PC-3 (cell line): Measurements from ENCODE around the gene LGSN. TPM values are rescaled to one million over a fixed set of nuclear protein-coding genes. Genes with fewer than 3 reads are reported as not detected.
A peak's percentile ranks its signal among the peaks of the same experiment; 100 is the strongest.

Experiments used
- ATAC-seq: fragments of 200-7000 bp; cut with Tn5 transposase; 2 replicates; pipeline ENCODE4 v1.9.1; 2020; ENCODE audit warnings: mild to moderate bottlenecking, moderate library complexity
- BruUV-seq: library from RNA; stranded (reverse); fragments of 400-500 nt; replicated peaks from 2 replicates; lab custom pipeline; 2021; lab: Mats Ljungman, UMichigan
- CTCF ChIA-PET: fragments of 300-600 bp; sonication (Branson Sonifier 250); formaldehyde crosslinking; loops from one replicate; lab custom pipeline; 2022; ENCODE audit warnings: antibody characterized with exemption; lab: Charles Lee
- POLR2A ChIA-PET: fragments of 300-600 bp; sonication (Branson Sonifier 250); formaldehyde crosslinking; loops from one replicate; lab custom pipeline; 2022; ENCODE audit warnings: antibody characterized with exemption; ENCODE audit not compliant: unreplicated experiment; lab: Charles Lee
- DNase-seq: peaks from one replicate; pipeline ENCODE4 v3.0.0-alpha.2; 2015
- H2AFZ ChIP-seq: fragments of 300-600 bp; sonication (generic); 2 replicates; pipeline ENCODE4 v1.6.0; 2016; ENCODE audit warnings: antibody characterized with exemption, low read length
- H3F3A ChIP-seq: fragments of 300-600 bp; sonication (generic); one replicate; pipeline ENCODE4 v1.6.0; 2017; ENCODE audit warnings: antibody characterized with exemption, low read length, control low read depth, mild to moderate bottlenecking; ENCODE audit not compliant: unreplicated experiment
- H3K27ac ChIP-seq: fragments of 300-600 bp; sonication (generic); 2 replicates; pipeline ENCODE4 v1.5.1; 2016; ENCODE audit warnings: mild to moderate bottlenecking, low read length
- H3K27me3 ChIP-seq: fragments of 300-600 bp; sonication (generic); 2 replicates; pipeline ENCODE4 v1.6.1; 2016; ENCODE audit warnings: low read length, mixed read lengths
- H3K36me3 ChIP-seq: fragments of 300-600 bp; sonication (generic); 2 replicates; pipeline ENCODE4 v1.6.1; 2016; ENCODE audit warnings: low read depth, mixed run types, low read length, mixed read lengths
- H3K4me1 ChIP-seq: fragments of 300-600 bp; sonication (generic); 2 replicates; pipeline ENCODE4 v1.5.1; 2016; ENCODE audit warnings: low read length; ENCODE audit not compliant: insufficient read depth
- H3K4me2 ChIP-seq: fragments of 300-600 bp; sonication (generic); 2 replicates; pipeline ENCODE4 v1.6.0; 2016; ENCODE audit warnings: low read length
- H3K4me3 ChIP-seq: fragments of 300-600 bp; sonication (generic); 2 replicates; pipeline ENCODE4 v1.5.1; 2016; ENCODE audit warnings: mild to moderate bottlenecking, low read length, mixed read lengths
- H3K79me2 ChIP-seq: fragments of 300-600 bp; sonication (generic); 2 replicates; pipeline ENCODE4 v1.6.1; 2017; ENCODE audit warnings: low read length, mixed read lengths
- H3K9ac ChIP-seq: fragments of 300-600 bp; sonication (generic); 2 replicates; pipeline ENCODE4 v1.6.0; 2016; ENCODE audit warnings: mild to moderate bottlenecking, low read length
- H3K9me2 ChIP-seq: fragments of 300-600 bp; sonication (generic); replicated peaks from 2 replicates; pipeline ENCODE4 v1.6.1; 2016; ENCODE audit warnings: mixed run types, low read length, mixed read lengths
- H3K9me3 ChIP-seq: fragments of 300-600 bp; sonication (generic); 2 replicates; pipeline ENCODE4 v1.6.1; 2016; ENCODE audit warnings: low read length, mixed read lengths
- H4K20me1 ChIP-seq: fragments of 300-600 bp; sonication (generic); 2 replicates; pipeline ENCODE4 v1.6.1; 2016; ENCODE audit warnings: low read length, mixed read lengths
- CTCF ChIP-seq: fragments of 300-600 bp; sonication (generic); conservative IDR thresholded peaks from 2 replicates; pipeline ENCODE4 v1.5.1; 2017; ENCODE audit warnings: antibody characterized with exemption, low read depth, mild to moderate bottlenecking, low read length
- EZH2 ChIP-seq: fragments of 300-600 bp; sonication (generic); IDR thresholded peaks from one replicate; pipeline ENCODE4 v1.6.1; 2017; ENCODE audit warnings: antibody characterized with exemption, mild to moderate bottlenecking, low read length; ENCODE audit not compliant: unreplicated experiment
- EZH2phosphoT487 ChIP-seq: fragments of 300-600 bp; sonication (generic); IDR thresholded peaks from 2 replicates; pipeline ENCODE4 v1.6.1; 2018; ENCODE audit warnings: mild to moderate bottlenecking, antibody characterized with exemption, low read length, borderline replicate concordance
- intact Hi-C: fragments of 100-400 bp; cut with micrococcal nuclease; formaldehyde crosslinking; loops from 2 replicates; pipeline ENCODE4 v1.9.0; 2023
- total RNA-seq: library from RNA; depleted of rRNA; stranded (reverse); fragments of >200 nt; gene quantifications from 2 replicates; pipeline ENCODE4 v1.2.3, GENCODE V29; 2014

The LGSN gene
- total RNA-seq, 1 experiment from 2014 or later = not detected

- H2AFZ ChIP-seq = no peak overlapping the region
- DNase-seq (no peak), ATAC-seq (no peak)
- CTCF ChIA-PET = no interaction called here
- H3K9me3 ChIP-seq = no peaks in the 10 kb centered on the region
- no peak overlapping the region for H3K4me2 ChIP-seq
- no peaks in the 10 kb centered on the region for H3K4me1 ChIP-seq
- H3K9me2 ChIP-seq = no peaks in the 10 kb centered on the region
- H3K27me3 ChIP-seq = no peaks in the 10 kb centered on the region
- no peak overlapping the region for H3K27ac ChIP-seq
- BruUV-seq = no TSS peak
- H3F3A ChIP-seq = no peaks in the 10 kb centered on the region
- POLR2A ChIA-PET = no interaction called here
- no peaks in the 10 kb centered on the region for H4K20me1 ChIP-seq
- intact Hi-C loops = no loop called here
- TF ChIP-seq EZH2phosphoT487 = no peak
- TF ChIP-seq CTCF = no peak
- TF ChIP-seq EZH2 = no peak
- no peak overlapping the region for H3K4me3 ChIP-seq
- no peaks in the 10 kb centered on the region for H3K36me3 ChIP-seq
- no peak overlapping the region for H3K9ac ChIP-seq
- no peaks in the 10 kb centered on the region for H3K79me2 ChIP-seq
Observed at GRCh38 chr6:63313111-63313510, 6.7 kb downstream of the LGSN start.

- Histone ChIP-seq H3K9me2 (no peaks in the 10 kb centered on the region), H3K9ac (no peak overlapping the region), H4K20me1 (no peaks in the 10 kb centered on the region), H3K4me3 (peak overlapping the region; percentile 47), H3K27ac (no peak overlapping the region), H3K4me1 (no peaks in the 10 kb centered on the region), H3K27me3 (no peaks in the 10 kb centered on the region), H2AFZ (peak overlapping the region; percentile 40), H3K4me2 (peak overlapping the region; percentile 54), H3K36me3 (no peaks in the 10 kb centered on the region), H3K9me3 (no peaks in the 10 kb centered on the region), H3F3A (no peaks in the 10 kb centered on the region), H3K79me2 (no peaks in the 10 kb centered on the region)
- ChIA-PET POLR2A (no interaction called here), CTCF (interaction anchor here (0.5 kb wide), 1 partner anchor 12 kb away, joined by 3 read pairs; the partner anchor contains the start of gene LGSN)
- TF ChIP-seq EZH2 (no peak), EZH2phosphoT487 (no peak), CTCF (peak; percentile 70)
- ATAC-seq (peak; percentile 96), DNase-seq (peak; percentile 72)
- intact Hi-C loops = loop anchor here (1.0 to 5.0 kb wide), 3 partner anchors 40 to 495 kb away; no protein-coding TSS in a partner anchor
- BruUV-seq = no TSS peak
Observed at GRCh38 chr6:63307581-63308246, 12.1 kb downstream of the LGSN start.

- BruUV-seq = no TSS peak
- H3K4me1 ChIP-seq = no peaks in the 10 kb centered on the region
- H3F3A ChIP-seq = no peaks in the 10 kb centered on the region
- no peaks in the 10 kb centered on the region for H3K27me3 ChIP-seq
- no peak overlapping the region for H3K27ac ChIP-seq
- H3K4me2 ChIP-seq = no peak overlapping the region
- ChIA-PET POLR2A (no interaction called here), CTCF (no interaction called here)
- no peak for TF ChIP-seq EZH2
- no peak for TF ChIP-seq EZH2phosphoT487
- no peak for TF ChIP-seq CTCF
- H2AFZ ChIP-seq = no peak overlapping the region
- H3K9me2 ChIP-seq = no peaks in the 10 kb centered on the region
- no peak overlapping the region for H3K4me3 ChIP-seq
- H3K79me2 ChIP-seq = no peaks in the 10 kb centered on the region
- ATAC-seq = no peak
- intact Hi-C loops = loop anchor here (5.0 kb wide), 1 partner anchor 41 kb away; no protein-coding TSS in a partner anchor
- H3K9me3 ChIP-seq = no peaks in the 10 kb centered on the region
- no peaks in the 10 kb centered on the region for H3K36me3 ChIP-seq
- H4K20me1 ChIP-seq = no peaks in the 10 kb centered on the region
- no peak overlapping the region for H3K9ac ChIP-seq
- DNase-seq = no peak
Observed at GRCh38 chr6:63306420-63306819, 13.4 kb downstream of the LGSN start.
